Activated CD8-positive, alpha-beta memory T cell treated with anti-CD3 and anti-CD28 coated beads, Interleukin-2, amount 50 U/mL, for 1 hour (primary cell): ENCODE results near the gene ZNF326.
"Not testable (repeated sequence)": the region's sequence is repeated elsewhere in the genome, so short reads cannot be mapped to it uniquely, and the experiment has no call there.

ENCODE experiments used
- DNase-seq: peaks from one replicate; pipeline ENCODE4 v3.0.0-alpha.2; 2020; ENCODE audit errors: extremely low read depth

ZNF326 gene

GRCh38 chr1:89997152-89997551 is 2.2 kb downstream of the ZNF326 start:
- not testable (repeated sequence) for DNase-seq

GRCh38 chr1:89998306-89998705 is 3.4 kb downstream of the ZNF326 start:
- DNase-seq = no peak

- no peak for DNase-seq
These were observed 4.3 kb downstream of the ZNF326 start for GRCh38 chr1:89999208-89999607.

GRCh38 chr1:89999628-90000027 is 4.7 kb downstream of the ZNF326 start:
- no peak for DNase-seq

GRCh38 chr1:90000934-90001676 is 6.2 kb downstream of the ZNF326 start:
- DNase-seq = no peak

GRCh38 chr1:90007979-90008404 is 13.1 kb downstream of the ZNF326 start:
- DNase-seq = no peak

- DNase-seq = no peak
These were observed 17.4 kb downstream of the ZNF326 start for GRCh38 chr1:90012300-90012699.

- DNase-seq = no peak
These were observed 28.8 kb downstream of the ZNF326 start for GRCh38 chr1:90023691-90024090.

GRCh38 chr1:90027281-90027680 is 32.4 kb downstream of the ZNF326 start:
- DNase-seq = no peak

GRCh38 chr1:90039652-90040051 is 44.7 kb downstream of the ZNF326 start:
- DNase-seq = no peak

GRCh38 chr1:90043586-90043985 is 48.7 kb downstream of the ZNF326 start:
- DNase-seq = no peak

- no peak for DNase-seq
These were observed 49.4 kb downstream of the ZNF326 start for GRCh38 chr1:90044346-90044745.

- no peak for DNase-seq
These were observed 51.1 kb downstream of the ZNF326 start for GRCh38 chr1:90045853-90046563.

GRCh38 chr1:90046635-90047034 is 51.7 kb downstream of the ZNF326 start:
- no peak for DNase-seq

GRCh38 chr1:90048043-90048442 is 53.1 kb downstream of the ZNF326 start:
- no peak for DNase-seq

- DNase-seq = not testable (repeated sequence)
These were observed 68.1 kb downstream of the ZNF326 start for GRCh38 chr1:90062700-90063643.

GRCh38 chr1:90064109-90064508 is 69.2 kb downstream of the ZNF326 start:
- not testable (repeated sequence) for DNase-seq

- no peak for DNase-seq
These were observed 72.5 kb downstream of the ZNF326 start for GRCh38 chr1:90067194-90067931.

GRCh38 chr1:90068611-90069280 is 73.8 kb downstream of the ZNF326 start:
- no peak for DNase-seq

GRCh38 chr1:90074137-90074536 is 79.2 kb downstream of the ZNF326 start:
- DNase-seq = no peak

- DNase-seq = no peak
These were observed 79.7 kb downstream of the ZNF326 start for GRCh38 chr1:90074566-90074965.
